Measurements from ENCODE around the gene RHD.

Gene RHD

GRCh38 chr1:25342846-25343245, 70.5 kb downstream of the RHD start:
- H3K9ac ChIP-seq (ENCODE audit: low read length) = no peak overlapping the region
- H3K27ac ChIP-seq (ENCODE audit: low read length) = no peak overlapping the region
- no peaks in the 10 kb centered on the region; the same call in 1 of the 2 replicates for H3K36me3 ChIP-seq (replicated peaks; ENCODE audit: insufficient read depth, low read length)
- no peak overlapping the region for H3K4me3 ChIP-seq (ENCODE audit: low read length)
- no peak for TF ChIP-seq EZH2phosphoT487 (IDR thresholded peaks at IDR 0.05; ENCODE audit: low read length)
- TF ChIP-seq CTCF (IDR thresholded peaks at IDR 0.05; ENCODE audit: low read length) = no peak
- no peak for TF ChIP-seq EZH2 (optimal IDR thresholded peaks at IDR 0.05; ENCODE audit: low read depth, low read length)
- 0 out of 2 replicates have a peak, but pooled peaks cover 9% of the 10 kb centered on the region for H3K4me1 ChIP-seq (ENCODE audit: low read length)
- H3F3A ChIP-seq (ENCODE audit: insufficient read depth, low read length) = peaks cover 14% of the 10 kb centered on the region
- peaks cover 56% of the 10 kb centered on the region for H3K79me2 ChIP-seq (ENCODE audit: low read length)
- H3K9me3 ChIP-seq (replicated peaks; ENCODE audit: insufficient read depth, low read length) = no peaks in the 10 kb centered on the region
- H3K27me3 ChIP-seq (replicated peaks; ENCODE audit: insufficient read depth, low read length) = no peaks in the 10 kb centered on the region
- H3K4me2 ChIP-seq (ENCODE audit: low read depth, low read length) = no peak overlapping the region
- H3K9me2 ChIP-seq (replicated peaks; ENCODE audit: insufficient read depth, low read length) = no peaks in the 10 kb centered on the region
- no peak for DNase-seq
- no peak overlapping the region for H2AFZ ChIP-seq (ENCODE audit: low read length)
- H4K20me1 ChIP-seq (ENCODE audit: insufficient read depth, low read length) = no peaks in the 10 kb centered on the region

- DNase-seq = no peak
- no peak overlapping the region for H3K27ac ChIP-seq (ENCODE audit: low read length)
- no peaks in the 10 kb centered on the region for H3K9me2 ChIP-seq (replicated peaks; ENCODE audit: insufficient read depth, low read length)
- no peak overlapping the region for H3K9ac ChIP-seq (ENCODE audit: low read length)
- H3K79me2 ChIP-seq (ENCODE audit: low read length) = peaks cover 61% of the 10 kb centered on the region
- H4K20me1 ChIP-seq (ENCODE audit: insufficient read depth, low read length) = no peaks in the 10 kb centered on the region
- H3K36me3 ChIP-seq (replicated peaks; ENCODE audit: insufficient read depth, low read length) = no peaks in the 10 kb centered on the region; the same call in 1 of the 2 replicates
- H3K9me3 ChIP-seq (replicated peaks; ENCODE audit: insufficient read depth, low read length) = no peaks in the 10 kb centered on the region
- H3K4me1 ChIP-seq (ENCODE audit: low read length) = 0 out of 2 replicates have a peak, but pooled peaks cover 9% of the 10 kb centered on the region
- no peak overlapping the region for H3K4me2 ChIP-seq (ENCODE audit: low read depth, low read length)
- H3F3A ChIP-seq (ENCODE audit: insufficient read depth, low read length) = peaks cover 7% of the 10 kb centered on the region
- no peak overlapping the region for H3K4me3 ChIP-seq (ENCODE audit: low read length)
- no peak overlapping the region for H2AFZ ChIP-seq (ENCODE audit: low read length)
- H3K27me3 ChIP-seq (replicated peaks; ENCODE audit: insufficient read depth, low read length) = no peaks in the 10 kb centered on the region
- TF ChIP-seq EZH2phosphoT487 (IDR thresholded peaks at IDR 0.05; ENCODE audit: low read length) (no peak), EZH2 (optimal IDR thresholded peaks at IDR 0.05; ENCODE audit: low read depth, low read length) (no peak), CTCF (IDR thresholded peaks at IDR 0.05; ENCODE audit: low read length) (no peak)
Observed at GRCh38 chr1:25343872-25344271, 71.6 kb downstream of the RHD start.

GRCh38 chr1:25347556-25347955, 75.2 kb downstream of the RHD start:
- peaks cover 34% of the 10 kb centered on the region for H3K79me2 ChIP-seq (ENCODE audit: low read length)
- H3K4me1 ChIP-seq (ENCODE audit: low read length) = no peaks in the 10 kb centered on the region
- no peak overlapping the region for H2AFZ ChIP-seq (ENCODE audit: low read length)
- H3K9me3 ChIP-seq (replicated peaks; ENCODE audit: insufficient read depth, low read length) = no peaks in the 10 kb centered on the region
- TF ChIP-seq EZH2 (optimal IDR thresholded peaks at IDR 0.05; ENCODE audit: low read depth, low read length) = no peak
- no peak for TF ChIP-seq EZH2phosphoT487 (IDR thresholded peaks at IDR 0.05; ENCODE audit: low read length)
- TF ChIP-seq CTCF (IDR thresholded peaks at IDR 0.05; ENCODE audit: low read length) = no peak
- peaks cover 7% of the 10 kb centered on the region; the same call in 1 of the 2 replicates for H3K36me3 ChIP-seq (replicated peaks; ENCODE audit: insufficient read depth, low read length)
- H3K4me3 ChIP-seq (ENCODE audit: low read length) = no peak overlapping the region
- no peaks in the 10 kb centered on the region for H4K20me1 ChIP-seq (ENCODE audit: insufficient read depth, low read length)
- no peaks in the 10 kb centered on the region for H3K9me2 ChIP-seq (replicated peaks; ENCODE audit: insufficient read depth, low read length)
- no peak overlapping the region for H3K9ac ChIP-seq (ENCODE audit: low read length)
- DNase-seq = no peak
- H3F3A ChIP-seq (ENCODE audit: insufficient read depth, low read length) = no peaks in the 10 kb centered on the region
- H3K27me3 ChIP-seq (replicated peaks; ENCODE audit: insufficient read depth, low read length) = no peaks in the 10 kb centered on the region
- no peak overlapping the region for H3K4me2 ChIP-seq (ENCODE audit: low read depth, low read length)
- H3K27ac ChIP-seq (ENCODE audit: low read length) = no peak overlapping the region

Data from MM.1S (cell line).